ENCODE data around the gene SGCA.

SGCA gene

DNA sequence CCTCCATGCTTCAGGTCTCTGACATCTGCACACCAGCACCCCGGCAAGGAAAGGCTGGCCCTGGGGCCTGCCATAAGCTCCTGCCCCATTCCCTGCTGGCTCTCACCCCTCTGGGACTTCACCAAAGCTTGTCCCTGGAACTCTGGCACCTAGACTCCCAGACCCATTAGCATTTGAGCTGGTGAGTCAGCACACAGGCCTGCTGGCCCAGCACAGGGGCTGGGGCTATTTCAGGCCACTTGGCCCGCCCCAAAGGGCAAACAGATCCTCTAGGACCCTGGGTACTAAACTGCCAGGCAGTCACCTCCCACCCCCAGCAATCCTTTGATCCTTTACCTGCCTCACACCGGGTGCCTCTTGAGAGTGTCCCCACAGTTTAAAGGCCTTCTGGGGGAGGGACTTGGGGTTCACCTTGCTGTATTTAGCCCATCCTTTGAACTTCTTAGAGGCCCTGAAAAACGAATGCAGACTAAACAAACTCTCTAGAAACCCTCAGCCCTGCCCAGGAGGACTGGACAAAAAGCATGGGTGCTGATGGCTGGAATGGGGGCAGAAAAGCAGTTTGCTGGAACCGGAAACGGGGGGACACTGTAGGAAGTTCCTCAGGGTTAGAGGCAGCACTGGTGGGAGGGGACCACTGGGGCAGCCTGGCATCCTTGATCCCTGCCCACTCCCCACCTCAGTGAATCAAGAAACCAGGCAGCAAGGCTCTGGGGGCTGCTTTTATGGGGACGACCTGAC is 32.6 kb upstream of the SGCA start:
- no peak overlapping the region for H3K4me3 ChIP-seq (ENCODE audit: low read depth, low read length)
- DNase-seq (ENCODE audit: low read depth) = no peak

DNA sequence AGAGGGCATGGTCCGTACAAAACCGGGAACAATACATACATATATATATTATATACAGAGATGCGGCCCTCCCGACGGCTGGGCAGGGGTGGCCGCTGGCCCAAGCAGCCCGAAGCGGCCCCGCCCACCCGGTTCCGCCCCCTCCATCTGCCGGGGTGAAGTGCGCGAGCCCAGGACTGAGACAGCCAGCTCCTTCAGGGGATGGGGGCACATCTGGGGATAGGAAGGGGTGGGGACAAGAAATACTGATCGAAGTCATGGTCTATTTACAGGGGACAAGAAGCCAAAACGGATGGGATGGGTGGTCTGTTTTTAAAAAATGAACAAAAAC is 32.1 kb upstream of the SGCA start:
- no peak for DNase-seq (ENCODE audit: low read depth)
- H3K4me3 ChIP-seq (ENCODE audit: low read depth, low read length) = no peak overlapping the region

DNA sequence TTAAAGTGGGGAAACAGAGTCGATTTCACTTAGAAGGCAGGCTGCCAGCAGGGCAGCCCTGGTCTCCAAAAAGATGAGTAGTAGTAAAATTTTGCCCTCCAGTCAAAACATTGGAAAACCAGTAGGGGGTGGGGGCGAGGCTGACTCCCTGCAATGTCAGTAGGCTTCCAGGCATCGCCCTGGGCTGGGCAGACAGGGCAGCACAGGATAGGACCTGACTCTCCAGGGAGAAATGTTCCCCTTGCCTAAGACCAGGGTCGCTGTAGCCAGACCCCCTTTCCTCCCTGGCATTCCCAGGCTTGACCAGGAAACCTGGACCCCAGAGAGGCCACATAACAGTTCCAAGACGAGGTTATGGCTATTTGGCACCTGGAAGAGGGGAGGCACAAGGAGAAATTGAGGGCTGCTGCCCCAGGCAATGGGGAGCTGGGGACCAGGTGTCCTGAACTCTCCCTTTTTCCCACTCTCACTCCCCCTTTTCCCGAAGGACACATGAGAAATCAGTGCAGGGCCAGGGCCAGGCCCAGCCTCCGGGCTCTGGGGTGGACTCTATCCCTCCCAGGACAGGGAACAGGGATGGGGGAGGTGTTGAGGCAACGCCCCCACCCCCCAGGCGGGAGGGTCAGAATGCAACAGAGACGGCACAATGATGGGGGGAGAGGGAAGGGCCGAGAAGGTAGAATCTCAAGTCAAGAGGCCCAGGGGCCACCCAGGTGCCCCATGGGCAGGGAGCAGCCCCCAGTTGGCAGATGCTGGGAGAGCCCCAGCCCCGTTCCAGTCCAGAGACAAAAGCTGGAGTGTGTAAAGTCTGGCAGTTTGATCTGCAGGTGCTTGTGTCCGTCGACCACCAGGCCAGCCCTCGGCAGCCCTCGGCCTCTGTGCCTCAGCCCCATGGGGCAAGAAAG is 31.3 kb upstream of the SGCA start:
- H3K4me3 ChIP-seq (ENCODE audit: low read depth, low read length) = no peak overlapping the region
- no peak for DNase-seq (ENCODE audit: low read depth)

DNA sequence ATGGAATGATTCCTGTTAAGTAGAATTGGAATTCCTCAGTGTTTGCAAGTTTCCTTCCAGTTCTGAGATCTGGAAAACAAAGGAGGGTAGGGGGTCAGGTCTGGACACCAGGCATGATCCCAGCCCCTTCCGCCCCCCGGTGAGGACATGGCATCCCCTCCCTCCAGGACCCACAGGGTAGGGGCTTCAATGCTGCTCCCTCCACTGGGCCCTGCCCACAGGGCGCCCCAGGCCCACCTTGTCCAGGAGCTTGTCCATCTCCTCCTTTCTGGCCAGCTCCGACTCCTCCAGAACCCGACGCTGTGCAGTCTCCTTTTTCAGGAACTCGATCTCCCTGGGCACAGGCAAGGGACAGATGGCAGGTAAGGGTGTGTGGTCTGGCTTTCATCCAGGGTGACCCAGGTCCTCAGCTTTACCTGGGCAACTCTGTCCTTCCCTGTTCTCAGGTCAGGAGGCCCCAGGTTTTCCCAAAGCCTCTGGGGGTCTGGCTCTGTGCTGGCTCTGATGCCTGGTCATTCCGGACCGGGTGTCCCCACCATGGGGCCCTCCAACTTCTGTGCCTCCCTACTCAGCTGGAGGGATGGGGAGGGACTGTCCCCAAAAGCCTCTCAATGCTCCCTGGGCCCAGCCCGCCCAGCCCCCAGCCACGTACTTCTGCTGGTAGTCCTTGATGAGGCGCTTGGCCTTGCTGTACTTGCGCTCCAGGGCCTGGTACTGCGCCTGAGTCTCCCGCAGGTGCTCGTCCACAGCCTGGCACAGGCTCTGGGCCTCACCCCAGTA is 30.3 kb upstream of the SGCA start:
- H3K4me3 ChIP-seq (ENCODE audit: low read depth, low read length) = no peak overlapping the region
- DNase-seq (ENCODE audit: low read depth) = no peak

DNA sequence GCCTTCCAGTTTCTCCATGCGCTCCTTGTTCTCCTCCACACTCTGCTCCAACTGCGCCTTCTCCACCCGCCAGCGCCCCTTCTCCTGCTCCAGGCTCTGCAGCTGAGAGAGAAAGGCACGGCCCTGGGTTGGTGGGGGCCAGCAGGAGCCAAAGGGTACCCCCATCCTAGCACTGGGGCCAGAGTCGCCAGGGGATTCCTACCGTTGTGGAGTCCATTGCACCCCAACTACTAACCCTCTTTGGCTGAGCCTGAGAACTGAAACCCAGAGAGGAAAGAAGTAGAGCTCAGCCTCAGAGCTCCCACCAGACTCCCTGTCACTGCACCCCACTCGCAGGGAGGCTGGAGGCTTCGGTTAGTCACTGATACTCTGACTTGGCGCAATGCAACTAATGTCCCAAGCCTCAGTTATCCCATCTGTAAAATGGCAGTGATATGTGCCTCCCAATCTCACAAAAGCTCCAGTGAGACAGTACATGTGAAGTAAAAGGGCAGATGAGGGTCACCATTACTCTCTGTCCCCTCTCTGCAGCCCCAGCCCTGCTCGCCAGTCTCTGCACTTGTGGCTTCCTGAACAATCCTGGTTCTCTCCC is 29.6 kb upstream of the SGCA start:
- no peak overlapping the region for H3K4me3 ChIP-seq (ENCODE audit: low read depth, low read length)
- DNase-seq (ENCODE audit: low read depth) = no peak

DNA sequence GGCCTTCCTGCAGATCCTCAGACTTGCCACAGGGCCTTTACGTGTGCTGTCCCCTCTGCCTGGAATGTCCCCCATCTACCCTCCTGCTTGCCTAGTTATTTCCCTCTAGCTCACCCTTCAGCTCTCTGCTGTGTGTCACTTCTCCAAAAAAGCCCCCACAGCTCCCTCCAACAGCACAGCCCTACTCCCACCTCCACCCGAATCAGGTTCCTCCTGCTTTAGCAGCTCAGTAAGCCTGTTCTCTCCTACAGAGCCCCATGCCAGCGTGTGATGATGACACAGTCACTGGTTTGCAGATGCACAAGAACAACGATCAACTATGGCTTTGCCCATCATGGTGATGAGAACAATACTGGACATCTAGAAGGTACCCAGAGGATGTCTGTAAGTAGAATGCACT is 28.8 kb upstream of the SGCA start:
- no peak overlapping the region for H3K4me3 ChIP-seq (ENCODE audit: low read depth, low read length)
- no peak for DNase-seq (ENCODE audit: low read depth)

DNA sequence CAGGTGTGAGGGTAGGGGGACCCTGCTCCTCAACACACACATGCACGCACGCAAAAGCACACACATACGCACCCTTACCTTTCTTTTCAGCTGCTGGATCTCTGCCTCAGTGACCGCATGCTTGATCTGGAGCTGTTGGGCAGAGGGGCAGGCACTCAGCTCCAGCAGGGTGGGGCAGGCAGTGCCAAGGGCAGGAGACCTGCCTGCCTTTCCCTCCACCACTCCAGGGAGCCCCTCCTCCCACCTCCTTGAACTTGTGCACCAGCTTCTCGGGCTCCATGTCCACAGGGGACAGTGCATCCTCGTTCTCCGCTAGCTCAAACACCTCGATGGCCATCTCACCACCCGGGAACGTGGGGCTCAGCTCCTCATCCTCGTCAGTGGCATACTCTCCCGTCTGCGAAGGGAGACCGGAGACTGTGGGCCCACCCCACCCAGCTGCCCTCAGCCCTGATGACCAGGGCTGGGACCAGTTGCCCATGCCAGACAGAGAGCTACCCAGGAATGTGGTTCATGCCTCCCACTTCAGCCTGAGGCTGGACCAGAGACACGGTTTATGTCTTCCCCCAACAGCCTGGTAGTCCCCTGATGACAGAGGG is 26.5 kb upstream of the SGCA start:
- DNase-seq (ENCODE audit: low read depth) = no peak

DNA sequence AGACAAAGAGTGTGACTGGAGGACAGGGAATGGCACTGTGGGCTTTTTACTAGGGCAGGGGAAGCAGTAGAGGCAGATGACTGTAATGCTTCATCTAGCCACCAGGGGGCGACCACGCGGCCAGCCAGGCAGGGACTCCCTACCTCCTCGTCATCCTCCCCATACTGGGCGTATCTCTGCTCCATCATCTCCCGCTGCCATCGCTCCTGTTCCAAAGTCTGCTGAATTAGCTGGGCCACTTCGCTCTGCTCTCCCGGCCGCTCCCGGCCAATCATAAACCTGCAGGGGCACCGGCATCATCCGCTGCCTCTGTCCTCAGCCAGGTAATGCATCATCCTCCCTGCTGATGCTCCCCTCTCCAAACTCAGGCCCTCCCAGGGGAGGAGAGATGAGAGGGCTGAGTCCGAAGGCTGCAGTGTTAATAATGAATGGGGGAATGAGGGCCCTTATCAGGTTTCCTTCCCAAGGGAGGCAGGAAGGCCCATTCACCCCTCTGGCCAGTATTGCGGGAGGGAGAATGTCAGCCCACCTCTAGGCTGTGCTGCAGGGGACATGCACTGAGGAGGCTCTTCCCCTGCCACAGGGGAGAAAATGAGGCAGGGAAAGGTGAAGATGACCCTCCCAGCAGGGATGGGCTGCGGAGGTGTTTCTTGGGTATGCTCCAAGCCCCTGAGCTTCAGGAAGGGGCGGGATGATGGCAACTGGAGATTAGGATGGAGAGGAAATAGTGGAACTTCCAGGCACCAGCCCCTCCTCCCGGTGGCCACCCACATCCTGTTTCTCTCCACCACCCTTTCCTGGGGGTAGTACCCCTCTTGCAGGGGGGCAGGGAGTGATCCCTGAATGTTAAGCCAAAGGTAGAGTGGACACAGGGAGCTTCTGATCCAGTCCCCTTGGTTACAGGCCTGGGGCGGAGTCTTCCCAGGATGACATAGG is 25.6 kb upstream of the SGCA start:
- H3K4me3 ChIP-seq (ENCODE audit: low read depth, low read length) = no peak overlapping the region
- DNase-seq (ENCODE audit: low read depth) = no peak

More for the DNA sequence above, 26.5 kb upstream of the SGCA start:
- H3K4me3 ChIP-seq (ENCODE audit: low read depth, low read length) = no peak overlapping the region

DNA sequence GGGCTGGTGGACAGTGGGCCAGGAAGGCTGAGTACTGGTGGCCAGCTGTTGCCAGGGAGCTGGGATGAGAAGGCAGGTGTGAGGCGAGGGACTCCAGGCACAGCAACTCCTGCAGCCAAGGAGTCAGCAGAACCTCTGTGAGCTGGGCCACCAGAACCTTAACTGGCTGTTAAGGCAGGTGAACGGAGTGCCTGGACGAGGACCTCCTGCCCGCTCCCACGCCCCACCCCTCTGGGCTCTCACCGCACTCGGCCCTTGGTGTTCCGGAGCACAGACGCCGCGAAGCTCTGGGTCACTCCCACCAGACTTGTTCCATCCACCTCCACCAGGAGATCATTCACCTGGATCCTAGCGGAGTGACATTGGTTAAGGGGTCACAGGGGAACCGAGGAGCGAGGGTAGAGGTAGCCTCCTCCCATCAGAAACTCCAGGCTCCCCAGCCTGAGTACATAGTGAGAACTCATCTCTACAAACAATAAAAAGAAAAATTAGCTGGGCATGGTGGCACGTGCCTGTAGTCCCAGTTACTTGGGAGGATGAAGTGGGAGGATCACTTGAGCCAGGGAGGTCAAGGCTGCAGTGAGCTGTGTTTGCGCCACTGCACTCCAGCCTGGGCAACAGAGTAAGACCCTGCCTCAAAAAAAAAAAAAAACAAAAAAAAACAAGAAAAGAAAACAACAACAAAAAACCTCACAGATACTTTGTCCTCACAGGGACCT is 24.6 kb upstream of the SGCA start:
- no peak overlapping the region for H3K4me3 ChIP-seq (ENCODE audit: low read depth, low read length)
- DNase-seq (ENCODE audit: low read depth) = no peak

DNA sequence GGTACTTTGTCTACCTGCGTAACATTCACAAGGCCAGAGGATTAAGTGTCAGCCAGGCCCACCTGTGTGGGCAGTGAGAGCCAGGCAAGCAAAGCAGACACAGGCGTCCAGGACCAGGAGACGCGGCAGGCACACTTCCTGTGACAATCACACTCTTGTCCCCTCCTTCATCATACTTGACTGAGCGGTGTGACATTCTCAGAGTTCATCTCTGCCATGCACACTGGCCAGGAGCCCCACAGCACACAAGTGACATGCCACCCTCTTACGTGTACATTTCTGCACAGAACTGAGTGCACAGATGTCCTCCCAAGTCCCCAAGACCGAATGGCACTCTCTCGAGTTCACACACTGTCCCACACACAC is 24.1 kb upstream of the SGCA start:
- DNase-seq (ENCODE audit: low read depth) = no peak
- H3K4me3 ChIP-seq (ENCODE audit: low read depth, low read length) = no peak overlapping the region

DNA sequence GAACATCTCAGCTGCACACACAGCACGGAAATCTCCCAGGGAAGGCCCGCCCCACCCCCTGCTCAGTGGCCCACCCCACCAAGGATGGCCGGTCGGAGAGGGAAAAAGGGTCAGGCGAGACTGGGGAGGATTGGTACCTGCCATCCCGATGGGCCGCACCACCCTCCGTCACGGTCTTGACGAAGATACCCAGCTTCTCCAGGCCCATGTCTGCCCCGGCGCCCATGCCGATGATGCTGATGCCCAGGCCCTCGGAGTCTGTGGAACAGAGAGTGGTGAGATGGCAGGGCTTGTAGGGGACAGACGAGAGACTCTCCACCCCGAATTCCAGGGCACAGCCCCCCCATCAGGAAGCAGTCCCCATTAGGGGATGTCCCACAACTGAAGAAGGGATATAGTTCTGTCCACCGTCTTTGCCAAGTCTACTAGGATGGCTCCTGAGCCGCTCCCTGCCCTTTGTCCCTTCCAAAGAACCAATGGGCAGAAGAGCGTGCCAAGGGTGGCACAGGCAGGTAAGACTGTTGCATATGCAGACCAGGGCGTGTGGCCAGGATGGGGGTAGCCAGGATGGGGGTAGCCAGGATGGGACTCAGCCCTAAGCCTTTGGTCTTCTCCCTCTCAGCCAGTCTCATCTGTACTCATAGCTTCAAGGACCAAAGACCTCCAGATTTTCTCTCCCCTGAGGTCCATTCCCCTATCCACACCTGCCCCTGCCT is 22.2 kb upstream of the SGCA start:
- DNase-seq (ENCODE audit: low read depth) = no peak
- no peak overlapping the region for H3K4me3 ChIP-seq (ENCODE audit: low read depth, low read length)

DNA sequence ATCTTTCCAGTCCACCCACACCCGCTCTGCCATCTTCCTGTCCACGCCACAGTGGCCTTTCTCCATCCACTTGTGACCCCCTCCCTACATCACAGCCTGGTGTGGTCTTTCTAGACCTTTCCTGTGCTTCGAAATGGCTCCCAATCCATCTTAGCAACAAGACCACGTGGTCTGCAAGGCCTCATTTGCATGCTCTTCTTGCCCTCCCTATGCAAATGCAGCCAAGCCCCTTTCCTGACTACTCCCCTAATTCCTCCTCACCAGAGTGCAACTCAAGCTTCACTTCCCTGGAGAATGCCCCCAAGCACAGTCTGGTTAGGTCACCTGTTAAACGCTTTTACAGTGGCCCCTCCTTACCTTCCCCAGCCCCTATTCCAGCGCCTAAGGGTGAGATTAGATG is 21.4 kb upstream of the SGCA start:
- DNase-seq (ENCODE audit: low read depth) = no peak
- H3K4me3 ChIP-seq (ENCODE audit: low read depth, low read length) = no peak overlapping the region

DNA sequence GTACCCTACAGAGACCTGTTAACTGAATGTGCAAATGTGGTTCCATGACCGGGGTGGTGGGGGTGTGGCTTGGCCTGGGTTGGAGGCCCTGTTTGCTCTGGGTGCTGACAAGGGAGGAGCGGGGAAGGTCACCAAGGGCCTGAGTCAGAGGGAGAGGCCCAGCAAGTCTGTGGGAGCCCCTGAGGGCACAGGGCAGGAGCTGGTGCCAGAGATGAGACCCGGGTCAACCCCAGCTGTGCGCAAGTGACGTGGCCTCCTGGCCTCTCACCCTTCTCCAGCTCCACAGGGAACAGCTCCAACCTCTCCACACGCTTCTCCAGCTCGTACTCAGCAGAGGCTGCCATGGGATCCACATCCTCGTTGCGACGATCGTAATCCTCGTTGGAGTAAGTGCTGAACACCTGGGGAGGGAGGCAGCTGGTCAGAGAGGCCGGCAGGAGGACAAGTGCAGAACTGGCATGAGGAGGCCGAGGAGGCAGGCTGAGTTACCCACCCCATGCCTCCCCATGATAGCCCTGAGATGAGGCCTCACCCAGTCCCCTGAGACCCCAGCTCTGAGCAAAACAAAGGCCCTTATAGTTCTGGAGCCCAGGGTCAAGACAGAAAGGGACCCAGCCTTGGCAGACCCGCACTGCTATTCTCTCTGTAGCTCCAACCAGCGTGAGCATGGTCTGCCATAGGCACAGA is 20.8 kb upstream of the SGCA start:
- no peak for DNase-seq (ENCODE audit: low read depth)
- no peak overlapping the region for H3K4me3 ChIP-seq (ENCODE audit: low read depth, low read length)

DNA sequence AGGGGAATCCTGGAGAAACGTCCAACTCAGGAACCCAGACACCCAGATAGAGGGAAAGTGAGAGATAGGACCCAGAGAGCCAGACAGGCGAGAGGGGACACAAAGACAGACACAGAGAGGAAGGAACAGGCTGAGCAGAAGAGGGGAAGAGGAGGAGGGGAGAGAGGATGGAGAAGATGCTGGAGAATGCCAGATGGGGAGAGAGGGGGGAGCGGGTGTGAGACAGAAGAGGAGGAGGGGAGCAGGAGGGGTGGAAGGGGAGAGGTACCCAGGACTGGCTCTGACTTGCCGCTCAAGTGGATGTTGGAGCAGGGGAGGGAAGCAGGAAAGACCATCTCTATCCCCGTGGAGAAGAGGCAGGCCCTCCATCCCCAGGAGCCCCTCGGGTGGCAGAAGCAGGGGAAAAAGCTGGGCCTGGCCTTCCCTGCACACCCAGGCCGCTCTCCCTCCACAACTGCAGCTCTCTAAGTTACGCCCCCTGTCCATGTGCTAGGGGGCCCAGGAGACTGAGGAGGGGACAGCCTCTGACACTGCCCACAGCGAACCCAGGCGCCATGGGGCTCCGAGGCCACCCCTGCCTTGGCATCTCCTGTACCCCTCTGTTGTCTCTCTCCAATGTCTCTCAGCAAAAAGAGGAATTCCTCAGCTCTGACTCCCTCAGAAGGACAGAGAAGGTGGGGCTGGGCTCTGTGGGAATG is 20.1 kb upstream of the SGCA start:
- DNase-seq (ENCODE audit: low read depth) = no peak
- H3K4me3 ChIP-seq (ENCODE audit: low read depth, low read length) = no peak overlapping the region

DNA sequence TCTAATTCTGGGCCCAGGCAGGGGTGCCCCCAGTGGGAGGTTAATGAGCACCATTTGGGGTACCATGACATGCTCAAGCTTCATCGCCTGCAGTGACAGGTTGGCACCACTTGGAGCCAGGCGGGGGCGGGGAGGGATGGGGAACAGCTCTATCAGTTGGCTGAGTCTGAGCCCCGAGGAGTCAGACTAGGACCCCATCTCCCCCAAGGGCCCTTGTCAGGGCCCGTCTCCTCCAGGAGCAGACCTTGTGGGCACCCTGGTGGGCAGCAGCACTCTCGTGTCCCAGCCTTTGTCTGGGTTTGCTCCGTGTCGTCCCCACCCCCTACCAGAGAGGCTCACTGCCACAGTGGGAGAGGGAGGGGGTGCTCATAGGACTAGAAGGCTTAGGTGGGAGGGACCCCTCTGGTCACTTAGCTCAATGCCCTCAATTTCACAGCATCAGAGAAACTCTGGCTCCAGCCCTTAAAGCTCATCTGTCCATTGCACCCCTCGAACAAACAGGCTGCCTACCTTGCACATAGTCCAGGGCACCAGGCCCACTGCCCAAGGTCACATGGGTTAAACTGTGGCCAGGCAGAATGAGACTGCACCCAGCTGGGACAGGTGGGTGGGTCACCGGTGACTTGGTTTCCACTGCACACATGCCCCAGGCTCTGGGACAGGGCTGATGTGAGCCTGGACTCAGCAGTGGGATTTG is 19.4 kb upstream of the SGCA start:
- DNase-seq (ENCODE audit: low read depth) = no peak
- peak overlapping the region; percentile 68 for H3K4me3 ChIP-seq (ENCODE audit: low read depth, low read length)

Measured in skeletal muscle cell (primary cell).